Endothelial cell of hepatic sinusoid (primary cell): ENCODE data around the gene SCARB1.

ENCODE experiments used
- in situ Hi-C: cut with HindIII; loops from 2 replicates; pipeline ENCODE4 v1.10.0; 2017; ENCODE audit warnings: low sequenced_read_pairs

Gene SCARB1

GRCh38 chr12:124779161-124780141 is 84.2 kb downstream of the SCARB1 start:
- in situ Hi-C loops, result no loop called here

GRCh38 chr12:124778411-124778810 is 85.3 kb downstream of the SCARB1 start:
- in situ Hi-C loops, result no loop called here

GRCh38 chr12:124777399-124778372 is 86.0 kb downstream of the SCARB1 start:
- in situ Hi-C loops, result no loop called here

GRCh38 chr12:124776125-124776513 is 87.5 kb downstream of the SCARB1 start:
- in situ Hi-C loops, result no loop called here

- in situ Hi-C loops, result no loop called here
Observed at GRCh38 chr12:124774462-124775167, 89.0 kb downstream of the SCARB1 start.

GRCh38 chr12:124774054-124774461 is 89.6 kb downstream of the SCARB1 start:
- in situ Hi-C loops, result no loop called here

GRCh38 chr12:124772289-124773170 is 91.1 kb downstream of the SCARB1 start:
- in situ Hi-C loops, result no loop called here

- in situ Hi-C loops, result no loop called here
Observed at GRCh38 chr12:124771462-124772288, 92.0 kb downstream of the SCARB1 start.

GRCh38 chr12:124770728-124771127 is 92.9 kb downstream of the SCARB1 start:
- in situ Hi-C loops, result no loop called here

GRCh38 chr12:124769881-124770512 is 93.7 kb downstream of the SCARB1 start:
- in situ Hi-C loops, result no loop called here

- in situ Hi-C loops, result no loop called here
Observed at GRCh38 chr12:124769163-124769530, 94.5 kb downstream of the SCARB1 start.

GRCh38 chr12:124768452-124769162 is 95.1 kb downstream of the SCARB1 start:
- in situ Hi-C loops, result no loop called here

- in situ Hi-C loops, result no loop called here
Observed at GRCh38 chr12:124767066-124767821, 96.4 kb downstream of the SCARB1 start.

GRCh38 chr12:124766727-124767065 is 97.0 kb downstream of the SCARB1 start:
- in situ Hi-C loops, result no loop called here

- in situ Hi-C loops, result no loop called here
Observed at GRCh38 chr12:124765581-124766489, 97.8 kb downstream of the SCARB1 start.

- in situ Hi-C loops, result no loop called here
Observed at GRCh38 chr12:124764870-124765580, 98.6 kb downstream of the SCARB1 start.
